Fibroblast of lung (primary cell): ENCODE data around the gene PTPRO. TPM values are rescaled to one million over a fixed set of nuclear protein-coding genes. Genes with fewer than 3 reads are reported as not detected.

Experiments used
- DNase-seq, 2 donors: peaks; one replicate each; pipeline versions ENCODE4 v3.0.0 to v3.0.0-alpha.2; 2010; ENCODE audit warnings: low read depth in 2 of 2
- H2AFZ ChIP-seq: 2 replicates; pipeline ENCODE4 v1.5.1; 2012; ENCODE audit warnings: low read length, control low read depth, inconsistent platforms
- H3K27ac ChIP-seq: 2 replicates; pipeline ENCODE4 v1.5.1; 2011; ENCODE audit warnings: low read length, control low read depth; ENCODE audit not compliant: insufficient read depth
- H3K27me3 ChIP-seq: 2 replicates; pipeline ENCODE4 v1.5.1; 2011; ENCODE audit warnings: mild to moderate bottlenecking, low read length; ENCODE audit not compliant: control insufficient read depth, insufficient read depth
- H3K36me3 ChIP-seq: 2 replicates; pipeline ENCODE4 v1.5.1; 2011; ENCODE audit warnings: low read length; ENCODE audit not compliant: control insufficient read depth, insufficient read depth
- H3K4me1 ChIP-seq: 2 replicates; pipeline ENCODE4 v1.5.1; 2011; ENCODE audit warnings: low read length; ENCODE audit not compliant: control insufficient read depth, insufficient read depth; ENCODE audit errors: extremely low read depth
- H3K4me2 ChIP-seq: 2 replicates; pipeline ENCODE4 v1.5.1; 2011; ENCODE audit warnings: low read length, control low read depth; ENCODE audit not compliant: insufficient read depth; ENCODE audit errors: extremely low read depth
- H3K4me3 ChIP-seq, 4 experiments: fragments of 200-600 bp in 1 of 4; sonication (generic) in 1 of 4; replicated peaks in 1 of 4; 2 replicates each; pipeline ENCODE4 v1.5.1; 2011 to 2016; ENCODE audit warnings: low read length in 4 of 4, low read depth in 3 of 4, mild to moderate bottlenecking in 3 of 4, control low read depth in 2 of 4, inconsistent platforms in 1 of 4, mixed read lengths in 1 of 4; ENCODE audit not compliant: insufficient read depth in 1 of 4; ENCODE audit errors: control extremely low read depth in 1 of 4
- H3K79me2 ChIP-seq: 2 replicates; pipeline ENCODE4 v1.5.1; 2012; ENCODE audit warnings: mild to moderate bottlenecking, low read length, inconsistent platforms; ENCODE audit not compliant: control insufficient read depth, insufficient read depth
- H3K9ac ChIP-seq: 2 replicates; pipeline ENCODE4 v1.5.1; 2011; ENCODE audit warnings: mild to moderate bottlenecking, low read length, control low read depth; ENCODE audit not compliant: insufficient read depth
- H3K9me3 ChIP-seq: 2 replicates; pipeline ENCODE4 v1.5.1; 2012; ENCODE audit warnings: low read depth, low read length; ENCODE audit not compliant: control insufficient read depth, insufficient read depth
- H4K20me1 ChIP-seq: 2 replicates; pipeline ENCODE4 v1.5.1; 2011; ENCODE audit warnings: low read length; ENCODE audit not compliant: control insufficient read depth, insufficient read depth; ENCODE audit errors: extremely low read depth
- CTCF ChIP-seq, 2 donors: IDR thresholded peaks in 1 of 2; conservative IDR thresholded peaks in 1 of 2; 1 replicate in 1 of 2; 2 replicates in 1 of 2; pipeline ENCODE4 v1.5.1; 2011 to 2012; ENCODE audit warnings: low read length in 2 of 2, control low read depth in 1 of 2, inconsistent platforms in 1 of 2, low read depth in 1 of 2, mild to moderate bottlenecking in 1 of 2
- EZH2 ChIP-seq: IDR thresholded peaks from 2 replicates; pipeline ENCODE4 v1.5.1; 2012; ENCODE audit warnings: low read length, control low read depth, mild to moderate bottlenecking; ENCODE audit errors: missing control alignments
- polyA plus RNA-seq, 2 donors: library from polyadenylated mRNA; depleted of rRNA in 1 of 2; stranded (reverse) in 1 of 2; unstranded in 1 of 2; fragments of >200 nt; gene quantifications; 2 replicates each; pipeline ENCODE4 v1.2.1, GENCODE V29; 2011 to 2012; ENCODE audit warnings: missing spikeins in 1 of 2
- total RNA-seq: library from RNA; depleted of rRNA; stranded (reverse); fragments of >200 nt; gene quantifications from 2 replicates; pipeline ENCODE4 v1.2.1, GENCODE V29; 2014

The PTPRO gene
- total and polyA plus RNA-seq, 2 donors (not counting 1 experiment from before 2014, with no cell fraction given) = 0.33 to 0.35 TPM

GRCh38 chr12:15590180-15590826 is 268.0 kb downstream of the PTPRO start:
- H2AFZ ChIP-seq = peak overlapping the region; percentile 81
- H3K36me3 ChIP-seq = no peaks in the 10 kb centered on the region

GRCh38 chr12:15591811-15592210 is 269.5 kb downstream of the PTPRO start:
- no peak overlapping the region for H3K4me2 ChIP-seq
- H2AFZ ChIP-seq = no peak overlapping the region
- peaks cover 2% of the 10 kb centered on the region for H3K4me1 ChIP-seq
- no peaks in the 10 kb centered on the region for H3K9me3 ChIP-seq
- no peaks in the 10 kb centered on the region for H3K79me2 ChIP-seq
- no peak for TF ChIP-seq EZH2
- no peak for TF ChIP-seq CTCF (conservative IDR thresholded peaks at IDR 0.05 in 1 of 2, IDR thresholded peaks at IDR 0.05 in 1 of 2; ENCODE audit: low read depth in 1 of 2, low read length in 2 of 2)
- H3K27me3 ChIP-seq = no peaks in the 10 kb centered on the region
- no peak overlapping the region for H3K9ac ChIP-seq
- no peak for DNase-seq
- no peak overlapping the region for H3K27ac ChIP-seq
- H3K4me3 ChIP-seq = no peak overlapping the region
- no peaks in the 10 kb centered on the region for H4K20me1 ChIP-seq
- H3K36me3 ChIP-seq = no peaks in the 10 kb centered on the region

More at GRCh38 chr12:15590180-15590826, 268.0 kb downstream of the PTPRO start:
- H3K79me2 ChIP-seq = no peaks in the 10 kb centered on the region
- peak overlapping the region; percentile 38 to 55 (median 51) for H3K4me3 ChIP-seq
- H3K4me2 ChIP-seq = peak overlapping the region; percentile 83
- no peak overlapping the region for H3K27ac ChIP-seq
- H3K4me1 ChIP-seq = peaks cover 2% of the 10 kb centered on the region
- TF ChIP-seq EZH2 (no peak), CTCF (conservative IDR thresholded peaks at IDR 0.05 in 1 of 2, IDR thresholded peaks at IDR 0.05 in 1 of 2; ENCODE audit: low read depth in 1 of 2, low read length in 2 of 2) (peak; percentile 88 to 95)
- DNase-seq = peak; percentile 51 to 81
- H4K20me1 ChIP-seq = no peaks in the 10 kb centered on the region
- no peaks in the 10 kb centered on the region for H3K27me3 ChIP-seq
- peak overlapping the region; percentile 1 for H3K9ac ChIP-seq
- H3K9me3 ChIP-seq = no peaks in the 10 kb centered on the region

- Histone ChIP-seq H3K27ac (no peak overlapping the region), H3K79me2 (no peaks in the 10 kb centered on the region), H3K4me1 (peaks cover 2% of the 10 kb centered on the region), H3K27me3 (no peaks in the 10 kb centered on the region), H4K20me1 (no peaks in the 10 kb centered on the region), H3K9ac (no peak overlapping the region), H2AFZ (no peak overlapping the region), H3K4me2 (no peak overlapping the region), H3K4me3 (no peak overlapping the region), H3K9me3 (no peaks in the 10 kb centered on the region), H3K36me3 (no peaks in the 10 kb centered on the region)
- peak in 1 of 2 donors; percentile 16 for TF ChIP-seq CTCF (conservative IDR thresholded peaks at IDR 0.05 in 1 of 2, IDR thresholded peaks at IDR 0.05 in 1 of 2; ENCODE audit: low read depth in 1 of 2, low read length in 2 of 2)
- no peak for TF ChIP-seq EZH2
- peak in 1 of 2 donors; percentile 31 for DNase-seq
These were observed 270.6 kb downstream of the PTPRO start for GRCh38 chr12:15592934-15593333.
